ENCODE data around the gene WBP2NL. TPM values are rescaled to one million over a fixed set of nuclear protein-coding genes. Genes with fewer than 3 reads are reported as not detected.

Gene WBP2NL
- total RNA-seq, 4 donors from 2014 or later = 1.3 to 5.1 (median 2.7) TPM

DNA sequence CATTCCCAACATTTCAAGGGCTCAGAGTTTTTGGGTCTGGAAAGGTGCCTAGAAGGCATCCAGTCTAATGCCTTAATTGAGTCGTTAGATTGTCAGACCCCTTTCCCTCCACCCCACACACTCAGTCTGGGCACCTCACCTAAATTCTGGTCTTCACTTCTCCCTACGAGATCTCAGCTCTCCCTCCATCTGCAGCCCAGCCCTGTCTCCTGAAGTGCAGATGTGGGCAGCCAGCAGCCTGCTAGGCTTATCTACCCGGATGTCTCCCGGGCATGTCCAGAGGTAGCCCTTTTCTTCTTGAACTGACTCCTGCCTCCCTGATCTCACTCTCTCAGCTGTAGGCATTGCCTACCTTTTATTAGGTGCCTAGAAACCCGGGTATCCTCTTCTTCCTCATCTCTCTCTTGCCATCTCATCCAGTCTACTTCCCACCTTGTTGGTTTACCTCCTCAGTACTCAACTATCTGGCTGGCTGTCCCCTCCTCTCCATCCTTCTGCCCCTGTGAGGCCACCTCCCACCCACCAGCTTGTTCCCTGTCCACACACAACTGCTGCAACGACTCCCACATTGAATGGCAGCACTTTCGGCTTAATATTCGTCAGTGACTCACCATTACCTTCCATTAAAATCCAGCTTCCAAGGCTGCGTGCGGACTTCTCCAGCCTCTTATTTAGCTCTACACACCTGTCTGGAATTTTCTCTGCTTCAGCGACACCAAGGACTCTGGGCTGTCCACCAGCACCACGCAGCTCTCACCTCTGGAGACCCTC, 23.1 kb upstream of the WBP2NL start:
- H3K36me3 ChIP-seq = no peaks in the 10 kb centered on the region
- H3K9me3 ChIP-seq = no peaks in the 10 kb centered on the region
- no peaks in the 10 kb centered on the region for H3K27me3 ChIP-seq
- 67 to 69% methylated on average over 12 of the region's 12 CpGs for WGBS, 2 donors
- DNase-seq = no peak
- intact Hi-C loops (cut with DNase I) = no loop called here
- no peak overlapping the region for H3K27ac ChIP-seq
- H3K4me1 ChIP-seq = peaks cover 0 to 13% of the 10 kb centered on the region in 2 donors
- no peak for TF ChIP-seq POLR2A (IDR thresholded peaks at IDR 0.05)
- TF ChIP-seq, protein P1, sequence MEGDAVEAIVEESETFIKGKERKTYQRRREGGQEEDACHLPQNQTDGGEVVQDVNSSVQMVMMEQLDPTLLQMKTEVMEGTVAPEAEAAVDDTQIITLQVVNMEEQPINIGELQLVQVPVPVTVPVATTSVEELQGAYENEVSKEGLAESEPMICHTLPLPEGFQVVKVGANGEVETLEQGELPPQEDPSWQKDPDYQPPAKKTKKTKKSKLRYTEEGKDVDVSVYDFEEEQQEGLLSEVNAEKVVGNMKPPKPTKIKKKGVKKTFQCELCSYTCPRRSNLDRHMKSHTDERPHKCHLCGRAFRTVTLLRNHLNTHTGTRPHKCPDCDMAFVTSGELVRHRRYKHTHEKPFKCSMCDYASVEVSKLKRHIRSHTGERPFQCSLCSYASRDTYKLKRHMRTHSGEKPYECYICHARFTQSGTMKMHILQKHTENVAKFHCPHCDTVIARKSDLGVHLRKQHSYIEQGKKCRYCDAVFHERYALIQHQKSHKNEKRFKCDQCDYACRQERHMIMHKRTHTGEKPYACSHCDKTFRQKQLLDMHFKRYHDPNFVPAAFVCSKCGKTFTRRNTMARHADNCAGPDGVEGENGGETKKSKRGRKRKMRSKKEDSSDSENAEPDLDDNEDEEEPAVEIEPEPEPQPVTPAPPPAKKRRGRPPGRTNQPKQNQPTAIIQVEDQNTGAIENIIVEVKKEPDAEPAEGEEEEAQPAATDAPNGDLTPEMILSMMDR (IDR thresholded peaks at IDR 0.05) = no peak
- no peak overlapping the region for H3K4me3 ChIP-seq (replicated peaks in 1 of 3)

DNA sequence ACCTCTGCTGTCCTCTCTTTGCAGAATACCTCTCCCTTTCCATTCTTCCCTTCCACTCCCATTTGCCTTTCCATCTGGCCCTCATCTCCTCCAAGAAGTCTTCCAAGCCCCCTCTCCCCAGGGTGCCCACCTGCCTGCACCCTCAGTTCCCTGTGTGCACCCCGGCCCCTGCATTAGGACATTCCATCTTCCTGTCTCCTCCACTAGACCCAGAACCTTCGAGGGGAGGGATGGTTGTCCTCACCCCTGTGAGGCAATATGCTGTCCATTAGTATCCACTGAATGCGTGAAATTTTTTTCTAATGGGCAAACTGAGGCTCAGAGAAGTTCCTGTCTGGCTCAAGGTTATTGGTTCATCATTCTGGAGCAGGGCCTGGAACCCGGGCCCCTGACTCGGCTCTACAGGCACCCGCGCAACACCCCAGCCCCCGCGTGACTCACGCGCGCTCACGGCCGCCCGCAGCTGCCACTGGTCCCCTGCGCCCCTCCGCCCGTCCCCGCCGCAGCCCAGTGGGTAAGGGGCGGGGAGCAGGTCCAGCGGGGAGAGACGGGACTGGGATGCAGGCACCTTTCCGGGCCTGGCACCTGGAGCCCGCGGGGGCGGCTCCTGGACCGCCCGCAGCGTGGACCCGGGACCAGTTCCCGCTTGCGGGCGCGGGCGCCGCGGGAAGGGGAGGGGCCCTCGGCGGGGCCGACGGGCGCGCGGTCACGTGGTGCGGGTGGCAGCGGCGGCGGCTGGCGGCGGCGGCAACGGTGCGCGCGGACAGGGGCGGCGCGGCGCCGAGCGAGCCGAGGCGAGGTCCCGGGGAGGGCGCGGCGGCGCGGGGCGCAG, 22.3 kb upstream of the WBP2NL start:
- DNase-seq = peak; percentile 40 to 47
- H3K4me3 ChIP-seq (replicated peaks in 1 of 3) = peak overlapping the region in 1 of 3 donors; percentile 37
- TF ChIP-seq, protein P1 (IDR thresholded peaks at IDR 0.05) = no peak
- WGBS, 2 donors = 11 to 15% methylated on average over 8 to 15 of the region's 72 CpGs
- H3K27ac ChIP-seq = no peak overlapping the region
- H3K36me3 ChIP-seq = no peaks in the 10 kb centered on the region
- H3K9me3 ChIP-seq = no peaks in the 10 kb centered on the region
- H3K27me3 ChIP-seq = no peaks in the 10 kb centered on the region
- intact Hi-C loops (cut with DNase I) = no loop called here
- peaks cover 0 to 13% of the 10 kb centered on the region in 2 donors for H3K4me1 ChIP-seq

DNA sequence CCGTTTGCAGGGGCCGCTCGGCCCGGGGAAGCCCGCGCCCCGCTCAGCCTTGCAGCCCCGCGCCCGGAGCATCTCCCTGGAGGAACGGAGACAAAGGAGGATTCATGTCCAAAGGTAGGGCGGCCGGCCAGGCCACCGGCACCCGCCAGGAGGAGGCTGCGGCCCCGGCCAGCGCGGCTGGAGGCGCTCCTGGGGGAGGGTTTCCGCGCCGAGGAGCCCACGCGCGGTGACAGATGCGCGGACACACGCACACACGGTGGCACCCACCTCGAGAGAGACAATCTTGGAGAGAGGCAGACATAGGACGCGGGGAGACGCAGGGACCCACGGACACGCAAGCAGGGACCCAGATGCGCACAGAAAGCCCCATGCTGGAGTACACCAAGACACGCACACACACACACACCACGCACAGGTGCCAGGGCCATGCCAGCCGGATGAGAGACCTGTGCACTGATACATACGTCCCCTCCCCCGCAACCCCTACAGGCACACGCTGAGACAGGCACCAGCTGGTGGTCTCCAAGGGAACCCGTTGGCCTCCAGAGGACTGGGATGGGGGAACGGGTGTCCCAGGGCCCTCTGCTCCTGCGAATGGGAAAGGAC, 21.5 kb upstream of the WBP2NL start:
- Histone ChIP-seq H3K36me3 (no peaks in the 10 kb centered on the region), H3K27me3 (no peaks in the 10 kb centered on the region), H3K27ac (no peak overlapping the region), H3K4me1 (peaks cover 0 to 13% of the 10 kb centered on the region in 2 donors), H3K9me3 (no peaks in the 10 kb centered on the region), H3K4me3 (replicated peaks in 1 of 3) (no peak overlapping the region)
- DNase-seq = no peak
- TF ChIP-seq POLR2A (IDR thresholded peaks at IDR 0.05) = no peak
- TF ChIP-seq, protein P1 (IDR thresholded peaks at IDR 0.05) = no peak
- WGBS, 2 donors = 5 to 7% methylated on average over 8 to 26 of the region's 46 CpGs
- intact Hi-C loops (cut with DNase I) = no loop called here

DNA sequence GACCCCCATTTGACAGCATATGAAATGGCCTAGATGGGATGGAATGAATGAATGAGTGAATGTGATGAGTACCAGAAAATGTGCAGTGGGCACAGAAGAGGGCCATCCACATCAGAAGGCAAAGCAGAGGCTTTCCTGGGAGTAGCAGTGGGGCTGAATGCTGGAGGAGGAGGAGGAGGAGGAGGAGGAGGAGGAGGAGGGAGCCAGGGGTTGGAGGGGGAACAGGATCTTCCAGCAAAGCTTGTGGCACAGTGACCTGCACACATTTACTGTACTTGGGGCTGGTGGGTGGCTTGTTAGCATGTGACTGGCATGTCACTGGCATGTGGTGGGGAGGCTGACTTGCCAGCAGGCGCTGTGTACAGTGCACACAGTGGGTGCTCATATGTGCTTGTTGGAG, 19.9 kb upstream of the WBP2NL start:
- H3K27ac ChIP-seq = no peak overlapping the region
- TF ChIP-seq, protein P1 (IDR thresholded peaks at IDR 0.05) = no peak
- no peak for TF ChIP-seq POLR2A (IDR thresholded peaks at IDR 0.05)

More for the DNA sequence above, 19.9 kb upstream of the WBP2NL start:
- Histone ChIP-seq H3K4me3 (replicated peaks in 1 of 3) (no peak overlapping the region), H3K9me3 (no peaks in the 10 kb centered on the region), H3K27me3 (no peaks in the 10 kb centered on the region), H3K4me1 (peaks cover 0 to 13% of the 10 kb centered on the region in 2 donors), H3K36me3 (no peaks in the 10 kb centered on the region)
- no peak for DNase-seq
- intact Hi-C loops (cut with DNase I) = no loop called here
- 100% methylated on average over 1 of the region's 1 CpG for WGBS, 2 donors

Data from thyroid gland (tissue), 4 donors.